Choroid plexus epithelial cell (primary cell): ENCODE data around the gene RPH3AL.

Experiments used
- DNase-seq: peaks from one replicate; pipeline ENCODE4 v3.0.0-alpha.2; 2010; ENCODE audit warnings: low read depth
- H3K4me3 ChIP-seq: 2 replicates; pipeline ENCODE4 v1.5.1; 2011; ENCODE audit warnings: low read depth, mild to moderate bottlenecking, control low read depth, low read length, moderate library complexity
- CTCF ChIP-seq: conservative IDR thresholded peaks from 2 replicates; pipeline ENCODE4 v1.5.1; 2011; ENCODE audit warnings: low read depth, mild to moderate bottlenecking, control low read depth, inconsistent platforms, low read length, moderate library complexity

The RPH3AL gene

GRCh38 chr17:302300-302698 is 50.3 kb downstream of the RPH3AL start:
- DNase-seq: no peak
- H3K4me3 ChIP-seq: no peak overlapping the region
- no peak for TF ChIP-seq CTCF

- no peak overlapping the region for H3K4me3 ChIP-seq
- DNase-seq: no peak
- TF ChIP-seq CTCF: no peak
Observed at GRCh38 chr17:301681-302299, 50.8 kb downstream of the RPH3AL start.

GRCh38 chr17:300881-301280 is 51.7 kb downstream of the RPH3AL start:
- no peak for DNase-seq
- TF ChIP-seq CTCF: no peak
- no peak overlapping the region for H3K4me3 ChIP-seq

- TF ChIP-seq CTCF: no peak
- DNase-seq: no peak
- no peak overlapping the region for H3K4me3 ChIP-seq
Observed at GRCh38 chr17:299546-299945, 53.1 kb downstream of the RPH3AL start.

DNA sequence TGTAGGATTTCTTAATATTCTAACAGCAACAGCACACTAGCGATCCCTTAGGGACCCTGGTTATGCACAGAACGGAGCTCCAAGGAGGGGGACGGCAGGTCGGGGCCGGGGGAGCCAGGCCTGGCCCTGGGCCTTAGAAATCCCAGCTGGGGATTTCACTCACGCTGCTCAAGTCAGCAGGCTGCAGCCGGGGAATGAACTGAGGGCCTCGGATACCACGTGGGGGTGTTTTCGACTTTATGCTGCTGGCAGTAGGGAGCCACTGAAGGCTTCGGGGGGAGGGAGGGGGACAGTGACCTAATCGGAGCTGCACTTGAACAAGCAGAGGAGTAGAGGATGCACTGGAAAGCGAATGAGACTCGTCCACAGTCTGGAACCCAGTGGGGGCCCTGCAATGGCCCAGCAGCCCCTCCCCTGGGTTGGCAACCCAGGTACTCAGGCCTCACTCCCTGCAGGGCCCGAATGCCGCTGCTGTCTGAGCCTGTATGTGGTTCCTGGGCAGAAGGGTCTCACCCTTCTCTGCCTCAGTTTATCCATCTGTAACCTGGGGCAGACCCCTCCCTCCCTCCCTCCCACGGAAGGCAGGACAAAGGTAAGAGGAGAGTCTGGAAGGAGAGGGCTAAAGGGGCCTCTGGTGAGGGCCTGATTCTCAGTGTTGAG is 53.7 kb downstream of the RPH3AL start:
- no peak for TF ChIP-seq CTCF
- peak; percentile 70 for DNase-seq
- no peak overlapping the region for H3K4me3 ChIP-seq

DNA sequence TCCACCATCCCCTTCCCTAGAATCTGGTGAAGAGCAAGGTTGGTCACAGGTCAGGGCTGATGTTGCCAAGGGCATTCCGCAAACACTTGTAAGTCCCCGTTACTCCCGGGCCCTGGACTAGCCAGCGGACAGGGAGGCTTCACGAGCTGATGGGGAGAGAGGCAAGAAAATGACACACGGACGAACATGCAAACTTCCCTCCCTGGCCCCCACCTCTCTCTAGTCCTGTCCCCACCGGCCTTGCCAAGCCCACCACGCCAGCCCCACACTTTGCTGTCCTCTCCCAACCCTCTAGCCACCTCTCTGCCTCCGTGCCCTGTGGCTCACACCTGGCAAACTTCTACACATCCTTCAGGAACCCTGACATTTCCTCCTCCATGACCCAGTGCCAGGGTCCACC is 54.8 kb downstream of the RPH3AL start:
- TF ChIP-seq CTCF: no peak
- no peak for DNase-seq
- H3K4me3 ChIP-seq: no peak overlapping the region
